GM23338 (cell line): Measurements from ENCODE around the gene XG. TPM values are rescaled to one million over a fixed set of nuclear protein-coding genes. Genes with fewer than 3 reads are reported as not detected.

ENCODE experiments used
- ATAC-seq: fragments of 200-7000 bp; cut with Tn5 transposase; 3 replicates; pipeline ENCODE4 v1.9.1; 2020
- DNase-seq: peaks from one replicate; pipeline ENCODE4 v3.0.0-alpha.2; 2015; ENCODE audit warnings: low spot score
- H2AFZ ChIP-seq: fragments of 200-600 bp; sonication (generic); 2 replicates; pipeline ENCODE4 v1.8.0; 2016; ENCODE audit warnings: antibody characterized with exemption, mild to moderate bottlenecking, moderate library complexity
- H3F3A ChIP-seq: fragments of 200-600 bp; sonication (generic); replicated peaks from 2 replicates; pipeline ENCODE4 v1.8.0; 2017; ENCODE audit warnings: antibody characterized with exemption, mixed run types, low read depth
- H3K27ac ChIP-seq: fragments of 200-600 bp; sonication (generic); 2 replicates; pipeline ENCODE4 v1.6.1; 2016; ENCODE audit warnings: low read depth
- H3K27me3 ChIP-seq: fragments of 200-600 bp; sonication (generic); 2 replicates; pipeline ENCODE4 v1.8.0; 2016; ENCODE audit warnings: mild to moderate bottlenecking, mixed run types, moderate library complexity; ENCODE audit not compliant: insufficient read depth
- H3K36me3 ChIP-seq: fragments of 200-600 bp; sonication (generic); 2 replicates; pipeline ENCODE4 v1.8.0; 2016; ENCODE audit warnings: mild to moderate bottlenecking; ENCODE audit not compliant: insufficient read depth
- H3K4me1 ChIP-seq: fragments of 200-600 bp; sonication (generic); 2 replicates; pipeline ENCODE4 v1.8.0; 2016; ENCODE audit warnings: mild to moderate bottlenecking, moderate library complexity; ENCODE audit not compliant: insufficient read depth
- H3K4me2 ChIP-seq: fragments of 200-600 bp; sonication (generic); 2 replicates; pipeline ENCODE4 v1.7.1; 2017; ENCODE audit warnings: mixed run types
- H3K4me3 ChIP-seq: fragments of 200-600 bp; sonication (generic); 2 replicates; pipeline ENCODE4 v1.6.1; 2016; ENCODE audit warnings: mixed run types
- H3K79me2 ChIP-seq: fragments of 200-600 bp; sonication (generic); replicated peaks from 2 replicates; pipeline ENCODE4 v1.8.0; 2017; ENCODE audit warnings: mild to moderate bottlenecking; ENCODE audit not compliant: insufficient read depth
- H3K9me2 ChIP-seq: fragments of 200-600 bp; sonication (generic); 2 replicates; pipeline ENCODE4 v1.8.0; 2017; ENCODE audit not compliant: insufficient read depth
- H4K20me1 ChIP-seq: fragments of 200-600 bp; sonication (generic); replicated peaks from 2 replicates; pipeline ENCODE4 v1.8.0; 2017; ENCODE audit warnings: mild to moderate bottlenecking; ENCODE audit not compliant: insufficient read depth
- H3K27ac Mint-ChIP-seq: 2 replicates; pipeline ENCODE4 v1.8.0; 2020; ENCODE audit warnings: inconsistent platforms, mild to moderate bottlenecking, moderate library complexity, mixed read lengths
- H3K27me3 Mint-ChIP-seq: 3 replicates; pipeline ENCODE4 v1.8.0; 2022; ENCODE audit warnings: low read depth, mild to moderate bottlenecking, moderate library complexity, mixed read lengths, inconsistent platforms; ENCODE audit not compliant: insufficient read depth, poor library complexity
- H3K36me3 Mint-ChIP-seq: 3 replicates; pipeline ENCODE4 v1.8.0; 2021; ENCODE audit warnings: low read depth, mild to moderate bottlenecking, inconsistent platforms, moderate library complexity, mixed read lengths
- H3K4me1 Mint-ChIP-seq: 3 replicates; pipeline ENCODE4 v1.8.0; 2020; ENCODE audit warnings: mild to moderate bottlenecking, inconsistent platforms, mixed read lengths
- H3K4me3 Mint-ChIP-seq: 3 replicates; pipeline ENCODE4 v1.8.0; 2021; ENCODE audit warnings: moderate library complexity, mild to moderate bottlenecking, inconsistent platforms, mixed read lengths
- H3K9me3 Mint-ChIP-seq: 3 replicates; pipeline ENCODE4 v1.8.0; 2020; ENCODE audit warnings: moderate library complexity, mild to moderate bottlenecking, inconsistent platforms, mixed read lengths
- CREB1 ChIP-seq: fragments of 250-450 bp; sonication (Bioruptor Pico); IDR thresholded peaks from 2 replicates; pipeline ENCODE4 v1.5.0; 2020; ENCODE audit warnings: low read depth, mild to moderate bottlenecking, moderate library complexity
- CTCF ChIP-seq, 2 experiments: fragments of 200-600 bp in 1 of 2; sonication (generic) in 1 of 2; conservative IDR thresholded peaks; 2 replicates each; pipeline versions ENCODE4 v1.5.1 to v1.6.1; 2016 to 2017; ENCODE audit warnings: antibody characterized with exemption in 2 of 2, low read depth in 2 of 2, mild to moderate bottlenecking in 2 of 2, moderate library complexity in 1 of 2
- ETS1 ChIP-seq: IDR thresholded peaks from 2 replicates; pipeline ENCODE4 v1.6.1; 2016; ENCODE audit warnings: antibody characterized with exemption
- EZH2 ChIP-seq: fragments of 200-600 bp; sonication (generic); IDR thresholded peaks from one replicate; pipeline ENCODE4 v1.8.0; 2017; ENCODE audit warnings: antibody characterized with exemption, mild to moderate bottlenecking, low read depth; ENCODE audit not compliant: unreplicated experiment
- EZH2phosphoT487 ChIP-seq: fragments of 200-600 bp; sonication (generic); IDR thresholded peaks from one replicate; pipeline ENCODE4 v1.8.1; 2018; ENCODE audit warnings: antibody characterized with exemption; ENCODE audit not compliant: unreplicated experiment
- JUNB ChIP-seq: IDR thresholded peaks from one replicate; pipeline ENCODE4 v1.6.1; 2016; ENCODE audit warnings: antibody characterized with exemption; ENCODE audit not compliant: unreplicated experiment
- NANOG ChIP-seq: IDR thresholded peaks from 2 replicates; pipeline ENCODE4 v1.6.1; 2016; ENCODE audit warnings: antibody characterized with exemption, borderline replicate concordance
- POLR2AphosphoS5 ChIP-seq: IDR thresholded peaks from 2 replicates; pipeline ENCODE4 v1.6.1; 2016; ENCODE audit warnings: antibody characterized with exemption, low read depth
- REST ChIP-seq: IDR thresholded peaks from one replicate; pipeline ENCODE4 v1.6.1; 2018; ENCODE audit warnings: antibody characterized with exemption; ENCODE audit not compliant: unreplicated experiment
- STAT1 ChIP-seq: IDR thresholded peaks from one replicate; pipeline ENCODE4 v1.6.1; 2016; ENCODE audit warnings: antibody characterized with exemption; ENCODE audit not compliant: unreplicated experiment
- ZNF114 ChIP-seq: fragments of 250-450 bp; sonication (Bioruptor Pico); IDR thresholded peaks from 2 replicates; pipeline ENCODE4 v1.5.0; 2020; ENCODE audit warnings: mild to moderate bottlenecking, moderate library complexity
- ZNF331 ChIP-seq: fragments of 250-450 bp; sonication (Bioruptor Pico); IDR thresholded peaks from 2 replicates; pipeline ENCODE4 v1.5.0; 2020; ENCODE audit warnings: low read depth, mild to moderate bottlenecking, moderate library complexity
- ZNF462 ChIP-seq: fragments of 250-450 bp; sonication (Bioruptor Pico); IDR thresholded peaks from 2 replicates; pipeline ENCODE4 v1.5.0; 2020; ENCODE audit warnings: mild to moderate bottlenecking, moderate library complexity
- polyA plus RNA-seq: library from polyadenylated mRNA; unstranded; fragments of >200 nt; fragmentation: Nextera tagmentation; extraction: Ambion mirVana; gene quantifications from 2 replicates; pipeline ENCODE4 v1.2.1, GENCODE V29; 2016
- total RNA-seq: library from RNA; depleted of rRNA; stranded (reverse); fragments of >200 nt; shearing (Covaris generic); gene quantifications from 2 replicates; pipeline ENCODE4 v1.2.3, GENCODE V29; 2014

XG gene
- total and polyA plus RNA-seq, 2 experiments from 2014 or later: 0.28 to 0.60 TPM

GRCh38 chrX:2723286-2723879 lies 28.5 kb upstream of the XG start:
- Histone ChIP-seq H3K79me2 (no peaks in the 10 kb centered on the region), H3K4me1 (no peaks in the 10 kb centered on the region), H2AFZ (no peak overlapping the region), H3K27me3 (no peaks in the 10 kb centered on the region), H3K27ac (no peak overlapping the region), H3K36me3 (no peaks in the 10 kb centered on the region), H3F3A (no peaks in the 10 kb centered on the region), H3K9me2 (0 out of 2 replicates have a peak, but pooled peaks cover 8% of the 10 kb centered on the region), H4K20me1 (no peaks in the 10 kb centered on the region), H3K4me3 (no peak overlapping the region), H3K4me2 (no peak overlapping the region)
- Mint-ChIP-seq H3K36me3 (peaks cover 48% of the 10 kb centered on the region), H3K4me1 (no peaks in the 10 kb centered on the region), H3K27ac (no peak overlapping the region), H3K4me3 (no peak overlapping the region), H3K9me3 (no peaks in the 10 kb centered on the region), H3K27me3 (peaks cover 8% of the 10 kb centered on the region)
- TF ChIP-seq REST (no peak), STAT1 (no peak), NANOG (no peak), ZNF331 (no peak), EZH2phosphoT487 (no peak), CTCF (conservative IDR thresholded peaks at IDR 0.05; ENCODE audit: low read depth in 2 of 2) (no peak), ETS1 (no peak), ZNF462 (CRISPR knock-in tag) (no peak), ZNF114 (CRISPR knock-in tag) (no peak), CREB1 (CRISPR knock-in tag) (no peak), POLR2AphosphoS5 (no peak), JUNB (no peak), EZH2 (no peak)
- DNase-seq (no peak), ATAC-seq (no peak)
